Transverse colon (tissue), 4 donors: ENCODE data around the gene SP100.

Experiments used
- EP300 ChIP-seq: sonication (generic); formaldehyde crosslinking; IDR thresholded peaks from one replicate; pipeline ENCODE4 v1.6.1; 2017; ENCODE audit warnings: antibody characterized with exemption, low read depth
- POLR2A ChIP-seq: fragments of 450-650 bp; IDR thresholded peaks from one replicate; pipeline ENCODE4 v1.6.1; 2016; ENCODE audit warnings: antibody characterized with exemption, mild to moderate bottlenecking, moderate library complexity
- POLR2AphosphoS5 ChIP-seq, 3 donors: sonication (generic); formaldehyde crosslinking; IDR thresholded peaks; one replicate each; pipeline ENCODE4 v1.6.1; 2016; ENCODE audit warnings: antibody characterized with exemption in 3 of 3
- TF ChIP-seq, protein P1 (sequence below), 5 experiments: fragments of 200-600 bp in 3 of 5; fragments of 450-650 bp in 2 of 5; sonication (generic) in 3 of 5; IDR thresholded peaks; 1 replicate in 2 of 5; 2 replicates in 3 of 5; pipeline ENCODE4 v1.5.1; 2016 to 2017; ENCODE audit warnings: antibody characterized with exemption in 5 of 5, inconsistent platforms in 3 of 5, mild to moderate bottlenecking in 2 of 5, moderate library complexity in 1 of 5

DNA sequence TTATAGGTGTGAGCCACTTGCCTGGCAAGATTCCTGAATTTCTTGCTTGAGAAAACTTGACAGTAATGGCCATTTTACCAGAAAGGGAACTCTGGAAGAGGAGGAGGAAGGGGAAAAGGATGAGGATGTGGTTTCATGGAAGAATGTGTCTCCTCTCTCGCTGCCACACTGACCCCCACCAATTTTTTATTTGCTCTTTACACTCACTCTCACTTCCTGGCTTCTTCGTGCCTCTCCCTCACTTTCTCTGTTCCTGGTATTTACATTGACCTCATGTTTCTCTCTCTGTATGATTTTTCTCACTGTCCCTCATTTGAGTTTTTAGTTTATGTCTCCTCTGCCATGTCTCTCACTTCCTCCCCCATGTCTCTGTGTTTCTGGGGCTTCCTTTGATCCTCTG, 162.1 kb downstream of the SP100 start:
- TF ChIP-seq, protein P1, sequence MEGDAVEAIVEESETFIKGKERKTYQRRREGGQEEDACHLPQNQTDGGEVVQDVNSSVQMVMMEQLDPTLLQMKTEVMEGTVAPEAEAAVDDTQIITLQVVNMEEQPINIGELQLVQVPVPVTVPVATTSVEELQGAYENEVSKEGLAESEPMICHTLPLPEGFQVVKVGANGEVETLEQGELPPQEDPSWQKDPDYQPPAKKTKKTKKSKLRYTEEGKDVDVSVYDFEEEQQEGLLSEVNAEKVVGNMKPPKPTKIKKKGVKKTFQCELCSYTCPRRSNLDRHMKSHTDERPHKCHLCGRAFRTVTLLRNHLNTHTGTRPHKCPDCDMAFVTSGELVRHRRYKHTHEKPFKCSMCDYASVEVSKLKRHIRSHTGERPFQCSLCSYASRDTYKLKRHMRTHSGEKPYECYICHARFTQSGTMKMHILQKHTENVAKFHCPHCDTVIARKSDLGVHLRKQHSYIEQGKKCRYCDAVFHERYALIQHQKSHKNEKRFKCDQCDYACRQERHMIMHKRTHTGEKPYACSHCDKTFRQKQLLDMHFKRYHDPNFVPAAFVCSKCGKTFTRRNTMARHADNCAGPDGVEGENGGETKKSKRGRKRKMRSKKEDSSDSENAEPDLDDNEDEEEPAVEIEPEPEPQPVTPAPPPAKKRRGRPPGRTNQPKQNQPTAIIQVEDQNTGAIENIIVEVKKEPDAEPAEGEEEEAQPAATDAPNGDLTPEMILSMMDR (IDR thresholded peaks at IDR 0.05), result no peak
- TF ChIP-seq POLR2AphosphoS5 (IDR thresholded peaks at IDR 0.05), result no peak
- no peak for TF ChIP-seq POLR2A
- TF ChIP-seq EP300, result no peak
